BE2C (cell line): Measurements from ENCODE around the gene DCLK1.

Experiments used
- DNase-seq: peaks from one replicate; pipeline ENCODE4 v3.0.0-alpha.2; 2020
- H3K27me3 ChIP-seq: fragments of 250-450 bp; sonication (Bioruptor Pico); 2 replicates; pipeline ENCODE4 v1.5.1; 2020; ENCODE audit warnings: mild to moderate bottlenecking
- H3K36me3 ChIP-seq: fragments of 250-450 bp; sonication (Bioruptor Pico); 2 replicates; pipeline ENCODE4 v1.5.1; 2020; ENCODE audit warnings: mild to moderate bottlenecking
- H3K4me1 ChIP-seq: fragments of 250-450 bp; sonication (Bioruptor Pico); 2 replicates; pipeline ENCODE4 v1.5.1; 2020
- H3K4me3 ChIP-seq: 2 replicates; pipeline ENCODE4 v1.5.1; 2011; ENCODE audit warnings: low read depth, low read length
- H3K9me3 ChIP-seq: fragments of 250-450 bp; sonication (Bioruptor Pico); 2 replicates; pipeline ENCODE4 v1.5.1; 2020
- TF ChIP-seq, protein P1 (sequence below): IDR thresholded peaks from 2 replicates; pipeline ENCODE4 v1.5.1; 2012; ENCODE audit warnings: mild to moderate bottlenecking, low read depth, low read length

DCLK1 gene

DNA sequence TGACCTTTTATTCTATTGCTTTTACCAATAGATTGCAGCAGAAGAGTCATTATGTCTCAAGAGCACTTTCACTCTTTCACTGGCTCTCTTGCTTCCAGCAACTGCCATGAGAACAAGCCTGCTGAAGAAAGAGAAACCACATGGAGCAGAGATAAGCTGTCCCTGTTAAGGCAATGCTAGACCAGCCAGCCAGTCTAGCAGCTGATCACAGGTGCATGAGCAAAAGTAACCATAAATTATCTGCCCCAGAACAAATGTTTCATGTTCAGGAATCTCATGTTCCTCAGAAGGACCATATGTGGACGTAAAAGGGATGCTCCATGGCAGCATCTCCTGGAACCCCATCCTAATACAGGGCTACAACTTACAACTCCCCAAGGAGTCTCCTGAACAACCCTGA is 20.4 kb upstream of the DCLK1 start:
- no peaks in the 10 kb centered on the region for H3K36me3 ChIP-seq
- TF ChIP-seq, protein P1, sequence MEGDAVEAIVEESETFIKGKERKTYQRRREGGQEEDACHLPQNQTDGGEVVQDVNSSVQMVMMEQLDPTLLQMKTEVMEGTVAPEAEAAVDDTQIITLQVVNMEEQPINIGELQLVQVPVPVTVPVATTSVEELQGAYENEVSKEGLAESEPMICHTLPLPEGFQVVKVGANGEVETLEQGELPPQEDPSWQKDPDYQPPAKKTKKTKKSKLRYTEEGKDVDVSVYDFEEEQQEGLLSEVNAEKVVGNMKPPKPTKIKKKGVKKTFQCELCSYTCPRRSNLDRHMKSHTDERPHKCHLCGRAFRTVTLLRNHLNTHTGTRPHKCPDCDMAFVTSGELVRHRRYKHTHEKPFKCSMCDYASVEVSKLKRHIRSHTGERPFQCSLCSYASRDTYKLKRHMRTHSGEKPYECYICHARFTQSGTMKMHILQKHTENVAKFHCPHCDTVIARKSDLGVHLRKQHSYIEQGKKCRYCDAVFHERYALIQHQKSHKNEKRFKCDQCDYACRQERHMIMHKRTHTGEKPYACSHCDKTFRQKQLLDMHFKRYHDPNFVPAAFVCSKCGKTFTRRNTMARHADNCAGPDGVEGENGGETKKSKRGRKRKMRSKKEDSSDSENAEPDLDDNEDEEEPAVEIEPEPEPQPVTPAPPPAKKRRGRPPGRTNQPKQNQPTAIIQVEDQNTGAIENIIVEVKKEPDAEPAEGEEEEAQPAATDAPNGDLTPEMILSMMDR, result no peak
- no peak overlapping the region for H3K4me3 ChIP-seq
- DNase-seq, result no peak
- H3K4me1 ChIP-seq, result no peaks in the 10 kb centered on the region
- H3K27me3 ChIP-seq, result no peaks in the 10 kb centered on the region
- no peaks in the 10 kb centered on the region for H3K9me3 ChIP-seq

DNA sequence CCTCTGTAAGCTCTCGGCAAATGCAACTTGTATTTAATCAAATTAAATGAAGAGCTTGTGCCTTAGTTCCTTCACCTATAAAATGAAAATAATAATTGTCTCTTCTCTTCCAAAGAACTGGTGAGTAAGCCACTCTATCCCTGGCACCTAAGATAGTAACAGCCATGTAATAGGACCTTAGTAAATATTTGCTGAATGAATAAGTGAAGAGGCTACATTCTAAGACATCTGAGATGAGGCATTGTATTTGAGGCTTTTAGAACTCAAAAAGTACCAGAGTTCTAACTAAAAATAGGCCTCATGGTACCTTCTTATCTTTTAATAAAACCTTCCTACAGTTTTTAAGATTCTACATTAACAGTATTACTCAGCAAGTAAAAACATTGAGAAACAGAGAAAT is 17.3 kb upstream of the DCLK1 start:
- Histone ChIP-seq H3K9me3 (no peaks in the 10 kb centered on the region), H3K36me3 (no peaks in the 10 kb centered on the region), H3K27me3 (no peaks in the 10 kb centered on the region), H3K4me1 (no peaks in the 10 kb centered on the region), H3K4me3 (no peak overlapping the region)
- TF ChIP-seq, protein P1, result no peak
- DNase-seq, result no peak

DNA sequence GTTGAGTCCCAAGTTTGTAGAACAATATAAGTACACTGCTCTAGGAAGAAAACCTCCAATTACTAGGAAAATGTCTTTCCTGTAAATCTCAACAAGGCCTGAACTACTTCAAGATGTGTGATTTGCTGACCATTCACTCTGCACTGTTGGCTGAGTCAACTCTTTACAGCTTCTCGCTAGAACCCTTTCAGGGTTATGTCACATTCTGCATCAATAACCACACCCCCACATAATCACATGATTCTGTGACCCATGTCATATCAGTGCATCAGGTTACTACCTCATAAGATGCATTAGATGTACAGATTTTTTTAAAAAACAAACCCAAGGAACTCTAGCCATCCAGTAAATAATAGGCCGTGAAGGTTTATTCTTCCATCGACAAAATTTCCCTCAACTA is 16.1 kb upstream of the DCLK1 start:
- TF ChIP-seq, protein P1, result no peak
- H3K4me1 ChIP-seq, result no peaks in the 10 kb centered on the region
- DNase-seq, result no peak
- no peaks in the 10 kb centered on the region for H3K9me3 ChIP-seq
- H3K36me3 ChIP-seq, result no peaks in the 10 kb centered on the region
- H3K4me3 ChIP-seq, result no peak overlapping the region
- no peaks in the 10 kb centered on the region for H3K27me3 ChIP-seq

DNA sequence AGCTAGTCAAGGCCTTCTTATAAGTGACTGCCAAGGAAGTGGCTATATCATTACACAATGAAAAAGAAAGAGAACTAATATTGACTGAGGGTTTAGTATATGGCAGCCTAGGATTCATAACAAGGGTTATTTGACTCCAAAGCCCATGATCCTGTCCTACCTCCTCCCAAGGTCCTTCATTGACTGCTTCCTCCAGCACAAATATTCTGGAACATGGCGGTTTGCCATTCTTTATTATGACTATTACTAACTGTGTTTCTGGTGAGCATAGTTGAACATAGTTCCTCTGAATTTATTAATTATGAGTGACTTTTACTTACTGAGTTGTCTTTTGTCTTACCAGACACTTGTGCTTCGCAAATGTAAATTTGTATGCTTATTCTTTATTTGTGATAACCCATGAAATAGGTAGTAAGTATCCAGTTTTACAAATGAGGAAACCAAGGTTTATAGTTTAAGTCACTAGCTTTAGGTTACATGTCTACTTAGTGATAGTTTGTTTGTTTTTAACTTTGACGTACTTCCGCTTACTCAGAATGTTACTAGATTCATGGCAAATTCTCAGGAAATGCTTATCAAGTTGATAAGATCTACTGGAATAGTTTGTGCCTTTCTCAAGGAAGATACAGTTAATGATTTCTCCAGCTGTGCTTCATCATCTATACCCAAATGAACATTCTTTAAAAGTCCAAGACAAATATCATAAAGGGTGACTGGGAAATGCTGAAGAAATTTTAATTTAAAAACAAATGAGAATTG is 15.5 kb upstream of the DCLK1 start:
- TF ChIP-seq, protein P1, result no peak
- H3K4me3 ChIP-seq, result no peak overlapping the region
- no peaks in the 10 kb centered on the region for H3K36me3 ChIP-seq
- no peaks in the 10 kb centered on the region for H3K27me3 ChIP-seq
- no peak for DNase-seq
- H3K9me3 ChIP-seq, result no peaks in the 10 kb centered on the region
- H3K4me1 ChIP-seq, result no peaks in the 10 kb centered on the region

DNA sequence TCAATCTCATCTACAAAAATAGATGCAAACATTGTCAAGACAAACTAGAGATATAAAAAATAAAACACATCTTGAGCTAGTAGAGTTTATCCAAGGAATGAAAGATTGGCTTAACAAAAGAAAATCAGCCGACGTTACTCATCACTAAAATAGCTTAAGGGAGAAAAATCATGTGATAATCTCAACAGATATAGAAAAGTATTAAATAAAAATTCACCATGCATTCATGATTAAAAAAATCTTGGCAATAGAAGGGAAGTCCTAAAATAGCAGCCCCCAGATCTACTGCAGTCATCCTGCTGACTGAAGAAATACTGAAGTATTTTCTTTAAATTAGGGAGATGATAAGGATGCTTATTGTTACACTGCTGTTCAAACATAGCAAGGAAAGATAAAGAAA is 12.6 kb upstream of the DCLK1 start:
- no peak for DNase-seq
- Histone ChIP-seq H3K36me3 (no peaks in the 10 kb centered on the region), H3K27me3 (no peaks in the 10 kb centered on the region; the same call in 1 of the 2 replicates), H3K4me1 (no peaks in the 10 kb centered on the region), H3K9me3 (no peaks in the 10 kb centered on the region), H3K4me3 (no peak overlapping the region)
- TF ChIP-seq, protein P1, result no peak

DNA sequence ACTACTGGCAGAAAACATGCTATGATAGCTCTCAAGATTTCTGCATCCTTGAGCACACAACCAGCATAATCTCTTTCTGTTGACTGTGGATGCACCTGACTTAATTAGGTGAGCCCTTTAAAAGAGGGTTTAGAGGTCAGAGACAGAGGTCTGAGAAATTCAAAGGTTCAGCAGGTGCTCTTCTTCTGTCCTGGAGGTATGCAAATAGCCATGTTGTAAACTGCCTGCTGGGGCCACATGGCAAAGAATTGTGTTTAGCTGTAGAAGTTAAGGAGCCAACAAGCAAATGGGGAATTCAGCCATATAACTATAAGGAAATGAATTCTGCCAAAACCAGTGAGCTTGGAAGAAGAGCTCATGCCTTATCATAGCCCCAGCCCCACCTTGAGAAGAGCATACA is 11.6 kb upstream of the DCLK1 start:
- TF ChIP-seq, protein P1, result no peak
- Histone ChIP-seq H3K36me3 (no peaks in the 10 kb centered on the region), H3K9me3 (no peaks in the 10 kb centered on the region), H3K4me1 (no peaks in the 10 kb centered on the region), H3K27me3 (no peaks in the 10 kb centered on the region; the same call in 1 of the 2 replicates), H3K4me3 (no peak overlapping the region)
- DNase-seq, result no peak
